Measurements from ENCODE around the gene ULK1. TPM values are rescaled to one million over a fixed set of nuclear protein-coding genes. Genes with fewer than 3 reads are reported as not detected.

ULK1 gene
- total and polyA plus RNA-seq, 2 experiments from 2014 or later, result 8.4 to 33.8 TPM

- no peaks in the 10 kb centered on the region for H3F3A ChIP-seq (replicated peaks; ENCODE audit: low read depth)
- no peak overlapping the region for H3K4me2 ChIP-seq
- H3K27me3 Mint-ChIP-seq (ENCODE audit: insufficient read depth, low read depth, poor library complexity), result no peaks in the 10 kb centered on the region
- peaks cover 5% of the 10 kb centered on the region; the same call in 2 of the 3 replicates for H3K36me3 Mint-ChIP-seq (ENCODE audit: low read depth)
- no peaks in the 10 kb centered on the region for H3K4me1 ChIP-seq (ENCODE audit: insufficient read depth)
- no peak overlapping the region for H2AFZ ChIP-seq
- H3K4me3 Mint-ChIP-seq, result no peak overlapping the region
- H3K9me3 Mint-ChIP-seq, result peaks cover 16% of the 10 kb centered on the region
- no peaks in the 10 kb centered on the region for H3K79me2 ChIP-seq (replicated peaks; ENCODE audit: insufficient read depth)
- no peak for ATAC-seq
- peaks cover 5% of the 10 kb centered on the region; the same call in 1 of the 3 replicates for H3K4me1 Mint-ChIP-seq
- H3K27ac ChIP-seq (ENCODE audit: low read depth), result no peak overlapping the region
- no peaks in the 10 kb centered on the region for H3K27me3 ChIP-seq (ENCODE audit: insufficient read depth)
- no peak overlapping the region for H3K4me3 ChIP-seq
- H4K20me1 ChIP-seq (replicated peaks; ENCODE audit: insufficient read depth), result no peaks in the 10 kb centered on the region
- TF ChIP-seq ZNF114 (CRISPR knock-in tag; IDR thresholded peaks at IDR 0.05) (no peak), ZNF331 (CRISPR knock-in tag; IDR thresholded peaks at IDR 0.05; ENCODE audit: low read depth) (no peak), POLR2AphosphoS5 (IDR thresholded peaks at IDR 0.05; ENCODE audit: low read depth) (no peak), CTCF (conservative IDR thresholded peaks at IDR 0.05; ENCODE audit: low read depth in 2 of 2) (no peak), CREB1 (CRISPR knock-in tag; IDR thresholded peaks at IDR 0.05; ENCODE audit: low read depth) (no peak), EZH2 (IDR thresholded peaks at IDR 0.05; ENCODE audit: low read depth, unreplicated experiment) (no peak), JUNB (IDR thresholded peaks at IDR 0.05; ENCODE audit: unreplicated experiment) (no peak), EZH2phosphoT487 (IDR thresholded peaks at IDR 0.05; ENCODE audit: unreplicated experiment) (no peak), REST (IDR thresholded peaks at IDR 0.05; ENCODE audit: unreplicated experiment) (no peak), ETS1 (IDR thresholded peaks at IDR 0.05) (no peak), STAT1 (IDR thresholded peaks at IDR 0.05; ENCODE audit: unreplicated experiment) (no peak), NANOG (IDR thresholded peaks at IDR 0.05; ENCODE audit: borderline replicate concordance) (no peak)
- TF ChIP-seq, protein P1, sequence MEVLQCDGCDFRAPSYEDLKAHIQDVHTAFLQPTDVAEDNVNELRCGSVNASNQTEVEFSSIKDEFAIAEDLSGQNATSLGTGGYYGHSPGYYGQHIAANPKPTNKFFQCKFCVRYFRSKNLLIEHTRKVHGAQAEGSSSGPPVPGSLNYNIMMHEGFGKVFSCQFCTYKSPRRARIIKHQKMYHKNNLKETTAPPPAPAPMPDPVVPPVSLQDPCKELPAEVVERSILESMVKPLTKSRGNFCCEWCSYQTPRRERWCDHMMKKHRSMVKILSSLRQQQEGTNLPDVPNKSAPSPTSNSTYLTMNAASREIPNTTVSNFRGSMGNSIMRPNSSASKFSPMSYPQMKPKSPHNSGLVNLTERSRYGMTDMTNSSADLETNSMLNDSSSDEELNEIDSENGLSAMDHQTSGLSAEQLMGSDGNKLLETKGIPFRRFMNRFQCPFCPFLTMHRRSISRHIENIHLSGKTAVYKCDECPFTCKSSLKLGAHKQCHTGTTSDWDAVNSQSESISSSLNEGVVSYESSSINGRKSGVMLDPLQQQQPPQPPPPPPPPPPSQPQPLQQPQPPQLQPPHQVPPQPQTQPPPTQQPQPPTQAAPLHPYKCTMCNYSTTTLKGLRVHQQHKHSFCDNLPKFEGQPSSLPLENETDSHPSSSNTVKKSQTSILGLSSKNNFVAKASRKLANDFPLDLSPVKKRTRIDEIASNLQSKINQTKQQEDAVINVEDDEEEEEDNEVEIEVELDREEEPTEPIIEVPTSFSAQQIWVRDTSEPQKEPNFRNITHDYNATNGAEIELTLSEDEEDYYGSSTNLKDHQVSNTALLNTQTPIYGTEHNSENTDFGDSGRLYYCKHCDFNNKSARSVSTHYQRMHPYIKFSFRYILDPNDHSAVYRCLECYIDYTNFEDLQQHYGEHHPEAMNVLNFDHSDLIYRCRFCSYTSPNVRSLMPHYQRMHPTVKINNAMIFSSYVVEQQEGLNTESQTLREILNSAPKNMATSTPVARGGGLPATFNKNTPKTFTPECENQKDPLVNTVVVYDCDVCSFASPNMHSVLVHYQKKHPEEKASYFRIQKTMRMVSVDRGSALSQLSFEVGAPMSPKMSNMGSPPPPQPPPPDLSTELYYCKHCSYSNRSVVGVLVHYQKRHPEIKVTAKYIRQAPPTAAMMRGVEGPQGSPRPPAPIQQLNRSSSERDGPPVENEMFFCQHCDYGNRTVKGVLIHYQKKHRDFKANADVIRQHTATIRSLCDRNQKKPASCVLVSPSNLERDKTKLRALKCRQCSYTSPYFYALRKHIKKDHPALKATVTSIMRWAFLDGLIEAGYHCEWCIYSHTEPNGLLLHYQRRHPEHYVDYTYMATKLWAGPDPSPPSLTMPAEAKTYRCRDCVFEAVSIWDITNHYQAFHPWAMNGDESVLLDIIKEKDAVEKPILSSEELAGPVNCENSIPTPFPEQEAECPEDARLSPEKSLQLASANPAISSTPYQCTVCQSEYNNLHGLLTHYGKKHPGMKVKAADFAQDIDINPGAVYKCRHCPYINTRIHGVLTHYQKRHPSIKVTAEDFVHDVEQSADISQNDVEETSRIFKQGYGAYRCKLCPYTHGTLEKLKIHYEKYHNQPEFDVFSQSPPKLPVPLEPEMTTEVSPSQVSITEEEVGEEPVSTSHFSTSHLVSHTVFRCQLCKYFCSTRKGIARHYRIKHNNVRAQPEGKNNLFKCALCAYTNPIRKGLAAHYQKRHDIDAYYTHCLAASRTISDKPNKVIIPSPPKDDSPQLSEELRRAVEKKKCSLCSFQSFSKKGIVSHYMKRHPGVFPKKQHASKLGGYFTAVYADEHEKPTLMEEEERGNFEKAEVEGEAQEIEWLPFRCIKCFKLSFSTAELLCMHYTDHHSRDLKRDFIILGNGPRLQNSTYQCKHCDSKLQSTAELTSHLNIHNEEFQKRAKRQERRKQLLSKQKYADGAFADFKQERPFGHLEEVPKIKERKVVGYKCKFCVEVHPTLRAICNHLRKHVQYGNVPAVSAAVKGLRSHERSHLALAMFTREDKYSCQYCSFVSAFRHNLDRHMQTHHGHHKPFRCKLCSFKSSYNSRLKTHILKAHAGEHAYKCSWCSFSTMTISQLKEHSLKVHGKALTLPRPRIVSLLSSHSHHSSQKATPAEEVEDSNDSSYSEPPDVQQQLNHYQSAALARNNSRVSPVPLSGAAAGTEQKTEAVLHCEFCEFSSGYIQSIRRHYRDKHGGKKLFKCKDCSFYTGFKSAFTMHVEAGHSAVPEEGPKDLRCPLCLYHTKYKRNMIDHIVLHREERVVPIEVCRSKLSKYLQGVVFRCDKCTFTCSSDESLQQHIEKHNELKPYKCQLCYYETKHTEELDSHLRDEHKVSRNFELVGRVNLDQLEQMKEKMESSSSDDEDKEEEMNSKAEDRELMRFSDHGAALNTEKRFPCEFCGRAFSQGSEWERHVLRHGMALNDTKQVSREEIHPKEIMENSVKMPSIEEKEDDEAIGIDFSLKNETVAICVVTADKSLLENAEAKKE (CRISPR knock-in tag; IDR thresholded peaks at IDR 0.05), result no peak
- H3K27ac Mint-ChIP-seq, result no peak overlapping the region
- H3K9me2 ChIP-seq (ENCODE audit: insufficient read depth), result no peaks in the 10 kb centered on the region
- no peak for DNase-seq (ENCODE audit: low spot score)
- H3K36me3 ChIP-seq (ENCODE audit: insufficient read depth), result no peaks in the 10 kb centered on the region
Measured at GRCh38 chr12:131871677-131872076, 22.7 kb upstream of the ULK1 start.
